Activated T-helper 2 cell treated with anti-CD3 and anti-CD28 coated beads, Interferon-gamma antibody, Interleukin-2, Interleukin-4, amounts not matched to agents 10 μg/mL and 5 μg/mL and 100 μg/mL, durations not matched to agents 14 hours and 24 hours and 36 hours (primary cell): ENCODE data around the gene FCRL4. TPM values are rescaled to one million over a fixed set of nuclear protein-coding genes. Genes with fewer than 3 reads are reported as not detected.
"Not testable (repeated sequence)": the region's sequence is repeated elsewhere in the genome, so short reads cannot be mapped to it uniquely, and the experiment has no call there.

Experiments
- DNase-seq: peaks from one replicate; pipeline ENCODE4 v3.0.0; 2021; ENCODE audit warnings: low spot score
- H3K27ac Mint-ChIP-seq: one replicate; pipeline ENCODE4 v1.8.0; 2021; ENCODE audit warnings: mixed read lengths
- H3K27me3 Mint-ChIP-seq: one replicate; pipeline ENCODE4 v1.8.0; 2021; ENCODE audit warnings: low read depth, mixed read lengths
- H3K36me3 Mint-ChIP-seq: one replicate; pipeline ENCODE4 v1.8.0; 2021; ENCODE audit warnings: low read depth, mixed read lengths
- H3K4me1 Mint-ChIP-seq: one replicate; pipeline ENCODE4 v1.8.0; 2021; ENCODE audit warnings: low read depth, mixed read lengths
- H3K4me3 Mint-ChIP-seq: one replicate; pipeline ENCODE4 v1.8.0; 2021; ENCODE audit warnings: low read depth, mild to moderate bottlenecking, moderate library complexity, mixed read lengths
- H3K9me3 Mint-ChIP-seq: one replicate; pipeline ENCODE4 v1.8.0; 2021; ENCODE audit warnings: mixed read lengths
- intact Hi-C: fragments of 100-400 bp; cut with micrococcal nuclease; formaldehyde crosslinking; loops from one replicate; pipeline ENCODE4 v1.15.1; 2023
- total RNA-seq: library from RNA; stranded (reverse); gene quantifications from 2 replicates; pipeline ENCODE4 v1.2.3, GENCODE V29; 2022

FCRL4 gene
- total RNA-seq, 1 donor from 2014 or later: not detected

- peaks cover 3% of the 10 kb centered on the region for H3K27me3 Mint-ChIP-seq
- H3K27ac Mint-ChIP-seq: no peak overlapping the region
- intact Hi-C loops: loop anchor here (5.0 kb wide), 1 partner anchor 111 kb away; no protein-coding TSS in a partner anchor
- H3K4me1 Mint-ChIP-seq: no peaks in the 10 kb centered on the region
- no peaks in the 10 kb centered on the region for H3K36me3 Mint-ChIP-seq
- DNase-seq: no peak
- H3K9me3 Mint-ChIP-seq: no peaks in the 10 kb centered on the region
- H3K4me3 Mint-ChIP-seq: no peak overlapping the region
Measured at GRCh38 chr1:157580828-157581210, 17.1 kb downstream of the FCRL4 start.

GRCh38 chr1:157580179-157580827, 17.6 kb downstream of the FCRL4 start:
- H3K36me3 Mint-ChIP-seq: no peaks in the 10 kb centered on the region
- H3K9me3 Mint-ChIP-seq: no peaks in the 10 kb centered on the region
- intact Hi-C loops: loop anchor here (5.0 kb wide), 1 partner anchor 112 kb away; no protein-coding TSS in a partner anchor

GRCh38 chr1:157577420-157577819, 20.5 kb downstream of the FCRL4 start:
- no peaks in the 10 kb centered on the region for H3K36me3 Mint-ChIP-seq
- DNase-seq: no peak
- intact Hi-C loops: no loop called here
- peaks cover 2% of the 10 kb centered on the region for H3K27me3 Mint-ChIP-seq
- H3K4me1 Mint-ChIP-seq: no peaks in the 10 kb centered on the region
- H3K9me3 Mint-ChIP-seq: no peaks in the 10 kb centered on the region
- no peak overlapping the region for H3K4me3 Mint-ChIP-seq
- H3K27ac Mint-ChIP-seq: no peak overlapping the region

More at GRCh38 chr1:157580179-157580827, 17.6 kb downstream of the FCRL4 start:
- Mint-ChIP-seq H3K4me3 (no peak overlapping the region), H3K27ac (no peak overlapping the region), H3K27me3 (peaks cover 3% of the 10 kb centered on the region), H3K4me1 (no peaks in the 10 kb centered on the region)
- no peak for DNase-seq

DNA sequence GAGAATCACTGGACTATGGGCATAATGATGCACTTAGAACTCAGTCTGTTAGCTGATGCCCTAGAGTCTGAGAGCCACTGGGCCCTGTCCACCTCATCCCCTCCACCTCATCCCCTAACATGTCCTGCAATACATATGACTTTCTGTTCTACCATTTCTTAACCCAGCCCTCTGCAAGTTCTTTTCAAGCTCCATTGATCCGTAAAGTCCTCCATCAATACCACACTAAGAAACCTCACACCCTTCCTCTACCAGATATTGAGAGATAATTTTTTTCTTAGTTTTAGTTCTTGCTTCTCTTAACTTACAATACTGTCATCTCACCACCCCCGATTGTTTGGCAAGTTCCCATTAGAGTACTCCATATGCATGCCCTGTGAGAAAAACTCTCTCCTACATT, 22.1 kb downstream of the FCRL4 start:
- intact Hi-C loops: no loop called here
- H3K9me3 Mint-ChIP-seq: no peaks in the 10 kb centered on the region
- H3K36me3 Mint-ChIP-seq: no peaks in the 10 kb centered on the region
- no peak overlapping the region for H3K27ac Mint-ChIP-seq
- no peak for DNase-seq
- H3K4me3 Mint-ChIP-seq: no peak overlapping the region
- H3K4me1 Mint-ChIP-seq: no peaks in the 10 kb centered on the region
- H3K27me3 Mint-ChIP-seq: peaks cover 2% of the 10 kb centered on the region

DNA sequence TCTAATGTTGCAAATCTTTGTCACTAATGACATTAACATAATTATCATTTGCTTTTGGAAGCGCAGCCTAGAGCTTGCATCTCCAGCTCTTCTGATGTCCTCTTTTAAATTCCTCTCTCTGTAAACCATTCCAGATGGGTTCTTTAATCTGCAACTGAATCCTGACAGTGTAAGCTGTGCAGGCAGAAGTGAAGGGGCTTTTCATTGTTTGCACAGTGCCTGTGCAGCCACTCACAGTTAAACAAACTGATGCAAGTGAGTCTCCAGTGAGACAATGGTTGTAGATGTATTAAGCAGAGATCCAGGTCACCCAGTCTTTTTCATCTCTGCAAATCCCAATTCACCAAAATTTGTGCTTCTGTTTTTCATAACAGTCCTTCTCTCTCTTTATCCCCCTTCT, 23.0 kb downstream of the FCRL4 start:
- peaks cover 2% of the 10 kb centered on the region for H3K27me3 Mint-ChIP-seq
- intact Hi-C loops: no loop called here
- H3K9me3 Mint-ChIP-seq: no peaks in the 10 kb centered on the region

DNA sequence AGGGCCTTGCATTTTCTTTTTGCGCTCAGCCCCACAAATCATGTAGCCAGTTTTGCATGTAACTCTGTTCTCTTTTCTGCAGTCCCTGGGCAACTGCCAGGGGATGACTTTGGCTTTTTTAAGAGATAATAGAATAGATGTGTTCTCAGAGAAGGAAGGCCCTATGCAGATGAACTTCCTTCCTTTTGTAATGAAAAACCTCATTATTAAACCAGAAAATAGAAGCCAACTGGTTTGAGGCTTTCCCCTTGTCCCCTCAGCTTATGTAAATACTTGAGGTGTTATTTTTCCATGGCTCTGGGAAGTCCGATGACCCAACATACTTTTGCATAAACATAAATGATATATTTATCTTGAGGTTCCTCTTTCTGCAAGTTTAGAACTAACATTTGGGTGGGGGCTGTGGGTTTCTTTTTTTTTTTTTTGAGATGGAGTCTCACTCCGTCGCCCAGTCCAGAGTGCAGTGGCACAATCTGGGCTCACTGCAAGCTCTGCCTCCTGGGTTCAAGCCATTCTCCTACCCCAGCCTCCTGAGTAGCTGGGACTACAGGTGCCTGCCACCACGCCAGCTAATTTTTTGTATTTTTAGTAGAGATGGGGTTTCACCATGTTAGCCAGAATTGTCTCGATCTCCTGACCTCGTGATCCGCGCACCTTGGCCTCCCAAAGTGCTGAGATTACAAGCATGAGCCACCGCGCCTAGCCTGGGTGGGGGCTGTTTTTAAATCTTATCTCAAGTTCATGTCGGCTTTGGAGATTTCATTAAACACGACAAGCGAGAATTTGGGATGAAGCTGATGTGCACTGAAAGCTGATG, 31.2 kb downstream of the FCRL4 start:
- H3K4me3 Mint-ChIP-seq: no peak overlapping the region
- intact Hi-C loops: no loop called here
- no peak overlapping the region for H3K27ac Mint-ChIP-seq
- peaks cover 7% of the 10 kb centered on the region for H3K27me3 Mint-ChIP-seq
- H3K36me3 Mint-ChIP-seq: no peaks in the 10 kb centered on the region
- no peak for DNase-seq
- peaks cover 2% of the 10 kb centered on the region for H3K4me1 Mint-ChIP-seq
- no peaks in the 10 kb centered on the region for H3K9me3 Mint-ChIP-seq

More for the DNA sequence above, 23.0 kb downstream of the FCRL4 start:
- no peak for DNase-seq
- Mint-ChIP-seq H3K36me3 (no peaks in the 10 kb centered on the region), H3K4me3 (no peak overlapping the region), H3K27ac (no peak overlapping the region), H3K4me1 (no peaks in the 10 kb centered on the region)

DNA sequence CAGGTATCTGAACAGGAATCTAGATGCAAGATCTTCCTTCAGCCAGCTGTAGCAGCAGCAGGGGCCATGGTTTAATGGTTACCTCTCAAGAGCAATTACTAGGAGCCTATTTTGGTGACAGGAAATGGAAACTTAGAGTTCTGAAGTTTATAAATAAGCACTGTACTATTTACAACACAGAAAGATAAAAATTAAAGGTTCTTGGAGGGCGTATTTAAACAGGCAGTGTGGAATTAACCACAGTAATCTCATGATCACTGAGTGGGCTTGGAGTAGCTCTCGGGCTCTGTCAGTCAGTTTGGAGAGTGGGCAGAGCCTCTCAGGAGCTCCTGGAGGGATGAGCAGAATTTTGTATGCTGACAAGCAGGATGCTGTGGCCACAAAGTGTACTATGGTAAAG, 35.4 kb downstream of the FCRL4 start:
- Mint-ChIP-seq H3K4me1 (peaks cover 2% of the 10 kb centered on the region), H3K4me3 (no peak overlapping the region), H3K27ac (no peak overlapping the region), H3K9me3 (no peaks in the 10 kb centered on the region), H3K36me3 (no peaks in the 10 kb centered on the region), H3K27me3 (peaks cover 10% of the 10 kb centered on the region)
- intact Hi-C loops: no loop called here
- DNase-seq: no peak

DNA sequence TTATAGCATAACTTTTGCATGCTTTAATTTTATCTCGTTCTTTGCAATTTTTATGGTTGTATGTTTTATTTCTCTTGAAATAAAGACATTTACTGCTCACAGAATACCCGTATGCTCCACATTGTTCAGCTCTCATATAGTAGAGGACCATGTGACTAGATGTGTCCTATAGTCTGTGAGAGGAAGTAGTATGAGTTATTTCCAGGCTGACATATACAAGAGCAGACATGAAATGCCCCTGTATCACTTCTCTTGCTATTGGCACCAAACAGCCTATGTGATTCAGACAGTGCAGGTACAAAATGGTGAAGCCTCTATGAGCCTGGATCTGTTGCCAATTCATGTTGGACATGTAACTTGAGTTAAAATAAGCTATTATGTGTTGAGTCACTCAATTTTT, 39.8 kb downstream of the FCRL4 start:
- peaks cover 2% of the 10 kb centered on the region for H3K4me1 Mint-ChIP-seq
- H3K4me3 Mint-ChIP-seq: no peak overlapping the region
- no peak overlapping the region for H3K27ac Mint-ChIP-seq
- no peak for DNase-seq
- intact Hi-C loops: no loop called here
- H3K27me3 Mint-ChIP-seq: peaks cover 6% of the 10 kb centered on the region
- no peaks in the 10 kb centered on the region for H3K36me3 Mint-ChIP-seq
- no peaks in the 10 kb centered on the region for H3K9me3 Mint-ChIP-seq

- Mint-ChIP-seq H3K36me3 (no peaks in the 10 kb centered on the region), H3K27ac (no peak within 1 kb of the TSS), H3K4me3 (no peak within 1 kb of the TSS), H3K4me1 (peaks cover 4% of the 10 kb centered on the region), H3K9me3 (no peaks in the 10 kb centered on the region), H3K27me3 (peaks cover 12% of the 10 kb centered on the region)
- intact Hi-C loops: no loop called here
- no peak for DNase-seq
Measured at GRCh38 chr1:157551694-157552693, 45.9 kb downstream of the FCRL4 start, which contains the start of gene FCRL5. Gene FCRL5, minus strand, starts transcription at chr1:157552515. Its CDS starts 153 bp downstream, at chr1:157552362.

- H3K9me3 Mint-ChIP-seq, H3K36me3 Mint-ChIP-seq, DNase-seq, H3K4me3 Mint-ChIP-seq, H3K27ac Mint-ChIP-seq, intact Hi-C loops, H3K4me1 Mint-ChIP-seq: not testable (repeated sequence)
- H3K27me3 Mint-ChIP-seq: peaks cover 12% of the 10 kb centered on the region
Measured at GRCh38 chr1:157548081-157548480, 49.8 kb downstream of the FCRL4 start.

DNA sequence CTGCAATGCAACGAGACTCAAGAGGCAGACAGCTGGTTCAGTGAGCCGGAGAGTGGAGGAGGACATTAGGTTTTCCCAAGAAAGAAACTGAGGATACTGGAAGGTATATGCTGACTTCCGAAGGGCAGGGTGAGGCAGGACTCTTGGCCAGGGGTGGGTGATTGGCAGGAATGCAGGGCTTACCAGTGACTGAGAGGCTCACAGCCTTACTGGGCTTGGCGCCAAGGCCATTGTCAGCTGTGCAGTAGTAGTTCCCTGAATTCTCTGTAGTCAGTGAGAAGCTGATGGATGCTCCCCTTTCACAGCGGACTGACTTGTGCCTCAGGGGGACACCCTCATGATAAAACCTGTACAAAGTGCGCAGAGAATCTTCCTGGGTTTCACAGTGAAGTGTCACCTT, 55.2 kb downstream of the FCRL4 start:
- H3K27me3 Mint-ChIP-seq: no peaks in the 10 kb centered on the region
- H3K36me3 Mint-ChIP-seq: no peaks in the 10 kb centered on the region
- no peak for DNase-seq
- H3K4me1 Mint-ChIP-seq: no peaks in the 10 kb centered on the region
- no peak overlapping the region for H3K27ac Mint-ChIP-seq
- intact Hi-C loops: no loop called here
- H3K9me3 Mint-ChIP-seq: no peaks in the 10 kb centered on the region
- no peak overlapping the region for H3K4me3 Mint-ChIP-seq

GRCh38 chr1:157540852-157541251, 57.0 kb downstream of the FCRL4 start:
- intact Hi-C loops: no loop called here
- Mint-ChIP-seq H3K9me3 (no peaks in the 10 kb centered on the region), H3K4me1 (no peaks in the 10 kb centered on the region), H3K27ac (no peak overlapping the region), H3K36me3 (no peaks in the 10 kb centered on the region), H3K4me3 (no peak overlapping the region), H3K27me3 (peaks cover 5% of the 10 kb centered on the region)
- no peak for DNase-seq
